IMR-90 (cell line): ENCODE results near the gene GRB2. TPM values are rescaled to one million over a fixed set of nuclear protein-coding genes. Genes with fewer than 3 reads are reported as not detected.

Experiments
- ATAC-seq: fragments of 200-7000 bp; cut with Tn5 transposase; 2 replicates; pipeline ENCODE4 v1.9.1; 2020; ENCODE audit warnings: low read depth, mild to moderate bottlenecking, moderate library complexity
- BruUV-seq: library from RNA; stranded (reverse); fragments of 400-500 nt; replicated peaks from 2 replicates; lab custom pipeline; 2021; lab: Mats Ljungman, UMichigan
- CTCF ChIA-PET: fragments of 300-600 bp; formaldehyde crosslinking; extraction: SDS; loops from one replicate; lab custom pipeline; 2021; ENCODE audit warnings: antibody characterized with exemption; lab: Yijun Ruan, JAX
- POLR2A ChIA-PET: fragments of 300-600 bp; sonication (Branson Sonifier 250); formaldehyde crosslinking; loops from one replicate; lab custom pipeline; 2022; ENCODE audit warnings: antibody characterized with exemption; ENCODE audit not compliant: unreplicated experiment; lab: Charles Lee
- DNase-seq: peaks from one replicate; pipeline ENCODE4 v3.0.0; 2013
- H2AFZ ChIP-seq: replicated peaks from 2 replicates; pipeline ENCODE3; 2013; ENCODE audit warnings: low read length, mild to moderate bottlenecking; ENCODE audit not compliant: poor library complexity
- H2AK5ac ChIP-seq: 2 replicates; pipeline ENCODE4 v1.6.1; 2013; ENCODE audit warnings: low read depth, low read length, inconsistent platforms
- H2AK9ac ChIP-seq: replicated peaks from 2 replicates; pipeline ENCODE3; 2013; ENCODE audit warnings: mild to moderate bottlenecking, low read depth, low read length, moderate library complexity; ENCODE audit not compliant: poor library complexity
- H2BK120ac ChIP-seq: 2 replicates; pipeline ENCODE4 v1.6.1; 2013; ENCODE audit warnings: low read depth, low read length, inconsistent platforms
- H2BK15ac ChIP-seq: 3 replicates; pipeline ENCODE4 v1.6.1; 2013; ENCODE audit warnings: low read depth, low read length, inconsistent platforms
- H2BK20ac ChIP-seq: 2 replicates; pipeline ENCODE4 v1.6.1; 2013; ENCODE audit warnings: low read depth, mild to moderate bottlenecking, inconsistent platforms, low read length, moderate library complexity
- H2BK5ac ChIP-seq: 2 replicates; pipeline ENCODE4 v1.6.1; 2013; ENCODE audit warnings: mild to moderate bottlenecking, low read depth, low read length, inconsistent platforms; ENCODE audit not compliant: poor library complexity, severe bottlenecking
- H3K14ac ChIP-seq: replicated peaks from 2 replicates; pipeline ENCODE4 v1.6.1; 2013; ENCODE audit warnings: low read depth, low read length, inconsistent platforms
- H3K18ac ChIP-seq: 2 replicates; pipeline ENCODE4 v1.6.1; 2013; ENCODE audit warnings: low read depth, low read length, control low read depth
- H3K23ac ChIP-seq: 2 replicates; pipeline ENCODE4 v1.6.1; 2013; ENCODE audit warnings: low read depth, low read length, inconsistent platforms
- H3K27ac ChIP-seq: 2 replicates; pipeline ENCODE4 v1.5.1; 2013; ENCODE audit warnings: mild to moderate bottlenecking, control low read depth, low read length; ENCODE audit not compliant: insufficient read depth
- H3K27me3 ChIP-seq: 2 replicates; pipeline ENCODE4 v1.6.1; 2013; ENCODE audit warnings: low read length; ENCODE audit not compliant: control insufficient read depth, insufficient read depth
- H3K36me3 ChIP-seq: 2 replicates; pipeline ENCODE4 v1.6.1; 2013; ENCODE audit warnings: low read length, mixed read lengths; ENCODE audit not compliant: control insufficient read depth, insufficient read depth
- H3K4ac ChIP-seq: 2 replicates; pipeline ENCODE4 v1.6.1; 2013; ENCODE audit warnings: low read depth, low read length, inconsistent platforms
- H3K4me1 ChIP-seq: 2 replicates; pipeline ENCODE4 v1.6.1; 2013; ENCODE audit warnings: low read length, mixed read lengths; ENCODE audit not compliant: control insufficient read depth, insufficient read depth
- H3K4me2 ChIP-seq: 2 replicates; pipeline ENCODE4 v1.6.1; 2013; ENCODE audit warnings: low read depth, mild to moderate bottlenecking, control low read depth, low read length, moderate library complexity
- H3K4me3 ChIP-seq: 2 replicates; pipeline ENCODE4 v1.5.1; 2013; ENCODE audit warnings: low read depth, mild to moderate bottlenecking, control low read depth, low read length, moderate library complexity; ENCODE audit not compliant: insufficient read depth
- H3K56ac ChIP-seq: 2 replicates; pipeline ENCODE4 v1.6.1; 2013; ENCODE audit warnings: low read length, inconsistent platforms; ENCODE audit not compliant: insufficient read depth; ENCODE audit errors: extremely low read depth
- H3K79me1 ChIP-seq, 2 experiments: 2 replicates each; pipeline ENCODE4 v1.6.1; 2013; ENCODE audit warnings: low read length in 2 of 2, inconsistent platforms in 1 of 2, low read depth in 1 of 2
- H3K9ac ChIP-seq: 2 replicates; pipeline ENCODE4 v1.6.1; 2013; ENCODE audit warnings: low read depth, low read length, control low read depth
- H3K9me1 ChIP-seq: 2 replicates; pipeline ENCODE4 v1.6.1; 2013; ENCODE audit warnings: low read length, inconsistent platforms; ENCODE audit not compliant: insufficient read depth
- H3K9me3 ChIP-seq: 2 replicates; pipeline ENCODE4 v1.6.1; 2013; ENCODE audit warnings: low read length; ENCODE audit not compliant: control insufficient read depth, insufficient read depth
- H4K20me1 ChIP-seq: 2 replicates; pipeline ENCODE4 v1.6.1; 2013; ENCODE audit warnings: low read length, inconsistent platforms; ENCODE audit not compliant: insufficient read depth
- H4K5ac ChIP-seq: 2 replicates; pipeline ENCODE4 v1.6.1; 2013; ENCODE audit warnings: mild to moderate bottlenecking, low read depth, low read length, control low read depth
- H4K8ac ChIP-seq, 2 experiments: 2 replicates each; pipeline ENCODE4 v1.6.1; 2013; ENCODE audit warnings: low read depth in 2 of 2, low read length in 2 of 2, control low read depth in 1 of 2, inconsistent platforms in 1 of 2
- H4K91ac ChIP-seq: 2 replicates; pipeline ENCODE4 v1.6.1; 2013; ENCODE audit warnings: low read depth, low read length, inconsistent platforms; ENCODE audit not compliant: insufficient read depth
- BHLHE40 ChIP-seq: fragments of 150-350 bp; IDR thresholded peaks from 2 replicates; pipeline ENCODE4 v1.6.1; 2016; ENCODE audit warnings: mild to moderate bottlenecking, low read depth, low read length
- CEBPB ChIP-seq: IDR thresholded peaks from 2 replicates; pipeline ENCODE4 v1.6.1; 2012; ENCODE audit warnings: low read depth, low read length, improper control_type of control experiment
- CTCF ChIP-seq: conservative IDR thresholded peaks from 2 replicates; pipeline ENCODE4 v1.5.1; 2012; ENCODE audit warnings: mild to moderate bottlenecking, low read depth, low read length, improper control_type of control experiment
- MAFK ChIP-seq: IDR thresholded peaks from 2 replicates; pipeline ENCODE4 v1.6.1; 2012; ENCODE audit warnings: low read depth, low read length, improper control_type of control experiment
- NFE2L2 ChIP-seq: fragments of 150-350 bp; IDR thresholded peaks from 2 replicates; pipeline ENCODE4 v1.6.1; 2016; ENCODE audit warnings: low read depth, mild to moderate bottlenecking, low read length
- POLR2A ChIP-seq: IDR thresholded peaks from 2 replicates; pipeline ENCODE4 v1.6.1; 2012; ENCODE audit warnings: mild to moderate bottlenecking, low read depth, low read length
- RAD21 ChIP-seq: IDR thresholded peaks from 2 replicates; pipeline ENCODE4 v1.6.1; 2012; ENCODE audit warnings: low read length, improper control_type of control experiment
- RFX5 ChIP-seq: IDR thresholded peaks from 2 replicates; pipeline ENCODE4 v1.8.0; 2012; ENCODE audit warnings: low read depth, mild to moderate bottlenecking, low read length, moderate library complexity
- WGBS, 2 experiments: methylation state at CpG; one replicate each; pipeline versions ENCODE4 v1.1.5 to v1.1.7; 2013; ENCODE audit warnings: missing lambda C conversion rate in 2 of 2; ENCODE audit not compliant: insufficient read length in 1 of 2; ENCODE audit errors: extremely low coverage in 2 of 2; 5-methylcytosine and 5-hydroxymethylcytosine counted together
- dilution Hi-C: fragments of 300-500 bp; cut with HindIII; formaldehyde crosslinking; loops from one replicate; pipeline ENCODE4 v1.14.3; 2018; ENCODE audit warnings: low sequenced_read_pairs; ENCODE audit not compliant: unreplicated experiment
- in situ Hi-C: fragments of 300-500 bp; cut with MboI; formaldehyde crosslinking; loops from 3 replicates; pipeline ENCODE4 v1.14.3; 2019; ENCODE audit warnings: low sequenced_read_pairs, inconsistent platforms, mixed read lengths
- intact Hi-C: fragments of 100-400 bp; cut with micrococcal nuclease; formaldehyde crosslinking; loops from 2 replicates; pipeline ENCODE4 v1.10.0; 2022
- polyA plus RNA-seq, 3 experiments: library from polyadenylated mRNA; depleted of rRNA; stranded (reverse); fragments of >200 nt; gene quantifications; 2 replicates each; pipeline ENCODE4 v1.2.3, GENCODE V29; 2012; ENCODE audit warnings: low replicate concordance in 1 of 3
- total RNA-seq: library from RNA; depleted of rRNA; stranded (reverse); fragments of >200 nt; gene quantifications from 2 replicates; pipeline ENCODE4 v1.2.3, GENCODE V29; 2012

GRB2 gene
- total and polyA plus RNA-seq, 2 of the 4 experiments (the other 2 are of a cell fraction) = 49.3 to 62.1 TPM

DNA sequence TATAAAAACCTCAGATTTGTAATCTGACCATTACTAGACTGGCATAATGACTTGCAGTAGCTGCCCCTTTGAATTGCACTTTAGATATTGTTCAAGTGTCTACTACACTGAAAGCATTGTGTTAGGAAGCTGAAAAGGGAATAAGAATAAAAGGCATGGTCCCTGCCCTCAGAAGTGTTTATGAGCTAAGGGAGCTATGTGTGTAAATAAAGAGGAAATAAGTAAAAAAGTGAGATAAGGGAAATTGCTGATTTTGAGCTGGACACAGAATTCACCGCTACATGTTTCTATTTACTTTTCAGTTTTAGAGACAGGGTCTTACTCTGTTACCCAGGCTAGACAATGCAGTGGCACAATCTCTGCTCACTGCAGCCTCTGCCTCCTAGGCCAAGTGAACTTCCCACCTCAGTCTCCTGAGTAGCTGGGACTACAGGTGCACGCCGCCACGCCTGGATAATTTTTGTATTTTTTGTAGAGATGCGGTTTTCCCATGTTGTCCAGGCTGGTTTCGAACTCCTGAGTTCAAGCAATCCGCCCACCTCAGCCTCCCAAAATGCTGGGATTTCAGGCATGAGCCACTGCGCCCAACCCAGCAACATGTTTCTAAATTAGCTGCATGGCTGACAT, 57.0 kb downstream of the GRB2 start:
- Histone ChIP-seq H3K4me3 (no peak overlapping the region), H3K79me1 (peaks cover 51 to 89% of the 10 kb centered on the region in 2 experiments), H3K4ac (no peak overlapping the region), H3K4me2 (no peak overlapping the region), H3K27me3 (no peaks in the 10 kb centered on the region), H3K14ac (no peak overlapping the region), H4K20me1 (peaks cover 81% of the 10 kb centered on the region), H3K9me3 (no peaks in the 10 kb centered on the region), H3K56ac (no peak overlapping the region), H3K4me1 (peaks cover 7% of the 10 kb centered on the region), H3K18ac (no peak overlapping the region), H4K91ac (no peak overlapping the region), H3K27ac (no peak overlapping the region), H4K8ac (no peak overlapping the region), H3K36me3 (no peaks in the 10 kb centered on the region), H2BK20ac (no peak overlapping the region), H2AK9ac (no peak overlapping the region), H2AK5ac (no peak overlapping the region), H2BK5ac (no peak overlapping the region), H2BK15ac (no peak overlapping the region), H4K5ac (no peak overlapping the region), H2BK120ac (no peak overlapping the region), H3K9ac (no peak overlapping the region), H2AFZ (no peak overlapping the region), H3K9me1 (peaks cover 27% of the 10 kb centered on the region), H3K23ac (no peak overlapping the region)
- DNase-seq (no peak), ATAC-seq (no peak)
- ChIA-PET CTCF (no interaction called here), POLR2A (no interaction called here)
- dilution Hi-C loops = no loop called here
- TF ChIP-seq RAD21 = no peak
- no peak for TF ChIP-seq MAFK
- no peak for TF ChIP-seq POLR2A
- no peak for TF ChIP-seq CTCF
- no peak for TF ChIP-seq CEBPB
- TF ChIP-seq BHLHE40 = no peak
- no peak for TF ChIP-seq NFE2L2
- TF ChIP-seq RFX5 = no peak
- WGBS, 2 experiments = 89% methylated on average over 5 of the region's 8 CpGs; no CpG with 5 or more reads in 1 of the 2 experiments
- intact Hi-C loops = no loop called here
- in situ Hi-C loops = no loop called here
- BruUV-seq = no TSS peak
